SW 1271 (cell line): ENCODE measurements around the gene BTBD9.
A peak's percentile ranks its signal among the peaks of the same experiment; 100 is the strongest.

Experiments used
- DNase-seq, 2 experiments: peaks; one replicate each; lab custom pipeline; 2025; lab: John Stamatoyannopoulos, UW

BTBD9 gene

DNA sequence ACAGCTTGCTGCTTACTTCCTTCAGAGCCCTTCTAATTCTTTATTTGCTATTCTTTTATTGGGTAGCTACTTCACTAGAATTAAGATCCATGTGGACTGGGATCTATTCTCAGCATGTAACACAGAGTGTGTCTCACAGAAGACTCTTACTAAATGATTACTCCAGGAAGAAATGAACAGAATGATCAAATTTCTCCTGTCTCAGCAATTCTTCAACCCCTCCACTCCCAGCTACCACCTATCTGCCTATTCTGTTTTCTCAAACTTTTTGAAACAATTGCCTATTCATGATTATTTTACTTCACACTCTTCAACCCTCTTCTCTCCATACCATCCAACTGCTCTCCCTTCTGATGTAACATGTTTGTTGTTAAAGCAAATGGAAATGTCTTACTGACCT is 132.6 kb downstream of the BTBD9 start:
- no peak for DNase-seq

DNA sequence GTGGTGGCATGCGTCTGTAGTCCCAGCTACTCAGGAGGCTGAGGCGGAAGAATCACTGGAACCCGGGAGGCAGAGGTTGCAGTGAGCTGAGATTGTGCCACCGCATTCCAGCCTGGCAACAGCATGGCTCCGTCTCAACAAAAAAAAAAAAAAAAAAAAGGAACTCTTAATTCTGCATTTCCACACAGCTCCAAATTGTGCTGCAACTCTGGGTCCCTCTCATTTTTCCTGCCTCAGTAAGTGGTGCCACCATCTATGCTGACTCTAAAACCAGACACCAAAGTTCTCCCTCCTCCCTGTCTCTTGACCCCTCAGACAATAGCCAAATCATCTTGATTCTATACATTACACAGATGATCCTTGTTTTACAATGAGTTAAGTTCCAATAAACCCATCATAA is 133.9 kb downstream of the BTBD9 start:
- DNase-seq, result no peak

DNA sequence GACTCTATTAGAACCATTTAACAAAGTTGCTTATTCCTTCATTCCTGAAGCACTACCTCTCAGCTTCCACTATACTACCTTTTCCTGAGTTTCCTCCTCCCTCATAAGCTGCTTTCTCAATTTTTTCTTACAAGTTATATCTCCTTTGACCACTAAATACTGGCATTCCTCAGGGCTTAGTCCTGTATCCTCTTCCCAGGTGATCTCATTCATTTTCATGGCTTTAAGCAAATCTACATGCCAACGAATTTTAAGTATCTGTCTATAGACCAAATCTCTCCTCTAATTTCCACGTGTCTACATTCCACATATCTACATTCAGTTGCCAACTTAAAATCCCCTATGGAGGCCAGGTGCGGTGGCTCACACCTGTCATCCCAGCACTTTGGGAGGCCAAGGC is 134.7 kb downstream of the BTBD9 start:
- no peak for DNase-seq

DNA sequence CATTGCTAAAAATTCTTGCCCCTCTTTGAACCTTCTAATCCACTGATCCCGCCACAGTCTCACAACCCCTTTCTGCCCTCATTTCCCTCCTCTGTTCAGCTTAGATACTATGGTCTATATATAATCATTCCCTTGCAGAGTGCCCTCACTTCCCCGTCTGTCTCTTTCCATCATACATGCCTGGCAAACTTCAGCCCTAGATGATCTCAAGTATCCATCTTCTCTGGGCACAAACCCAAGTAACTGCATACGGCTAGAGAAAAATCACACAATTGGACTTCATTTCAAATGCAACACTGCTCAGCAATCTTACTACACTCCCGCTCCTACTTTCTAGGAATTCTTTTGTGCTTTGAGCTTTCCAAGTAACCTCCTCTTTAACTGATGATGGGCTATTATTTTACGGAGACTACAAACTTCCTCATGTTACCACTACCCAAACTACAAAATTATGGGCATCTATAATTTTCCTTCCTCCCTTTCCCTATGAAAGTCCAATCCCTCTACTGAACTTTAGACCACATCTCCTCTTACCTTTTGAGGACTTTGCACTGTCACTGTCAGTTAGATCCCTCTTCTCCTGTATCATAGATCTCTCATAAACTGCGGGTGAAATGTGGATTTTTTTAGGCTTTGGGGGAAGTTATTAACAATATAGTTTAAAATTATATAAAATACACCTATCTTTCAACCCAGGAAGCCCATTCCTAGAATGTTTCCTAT is 135.6 kb downstream of the BTBD9 start:
- no peak for DNase-seq

DNA sequence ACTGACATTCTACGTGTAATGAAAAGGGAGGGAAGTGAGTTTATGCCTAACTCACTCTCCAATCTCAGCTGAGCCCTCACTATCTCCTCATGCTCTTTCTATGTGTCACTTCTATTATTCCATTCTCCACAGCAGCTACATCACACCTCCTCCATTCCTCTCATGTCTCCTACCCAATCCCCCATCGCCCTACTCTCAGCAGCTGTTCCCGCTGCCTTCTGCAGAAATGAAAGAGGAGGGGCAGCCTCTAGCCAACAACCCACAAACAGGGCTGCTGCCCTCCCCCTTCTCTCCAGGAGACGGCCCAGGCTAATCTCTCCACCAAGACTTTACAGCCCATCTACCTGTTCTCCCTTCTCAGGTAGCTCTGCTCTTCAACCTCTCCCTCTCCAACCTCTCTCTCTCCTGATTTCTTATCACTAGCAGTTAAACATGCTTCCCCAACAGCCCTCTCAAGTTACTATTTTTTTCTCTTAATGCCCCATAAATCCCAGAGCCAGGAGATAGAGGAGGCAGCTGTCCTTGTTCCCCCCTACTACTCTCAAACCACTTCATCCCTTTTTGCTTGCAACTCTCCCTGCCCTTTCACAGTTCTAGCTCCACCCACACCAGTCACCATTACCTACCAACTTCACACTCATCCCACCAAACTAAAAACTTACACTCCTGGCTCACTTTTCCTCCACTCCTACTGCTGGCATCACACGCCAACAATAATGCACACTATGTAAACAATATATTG is 136.5 kb downstream of the BTBD9 start:
- DNase-seq, result no peak

DNA sequence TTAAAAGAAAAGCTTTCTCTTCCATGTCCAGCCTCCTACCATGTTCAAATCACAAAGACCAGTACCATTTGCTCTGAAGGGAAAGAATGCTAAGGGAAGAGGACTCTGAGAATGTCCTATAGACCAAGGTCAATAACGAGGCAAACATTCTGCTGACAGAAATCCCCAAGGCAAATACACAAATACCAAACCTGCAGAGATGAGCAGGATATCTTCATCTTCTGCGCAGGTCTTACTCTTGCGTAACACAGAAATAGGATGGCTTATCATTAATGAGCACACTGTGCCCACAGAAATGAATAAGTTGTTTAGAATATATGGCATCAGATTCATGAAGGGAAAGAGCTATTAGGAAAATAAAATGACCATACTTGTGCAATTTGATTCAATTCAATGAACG is 137.3 kb downstream of the BTBD9 start:
- DNase-seq, result no peak

DNA sequence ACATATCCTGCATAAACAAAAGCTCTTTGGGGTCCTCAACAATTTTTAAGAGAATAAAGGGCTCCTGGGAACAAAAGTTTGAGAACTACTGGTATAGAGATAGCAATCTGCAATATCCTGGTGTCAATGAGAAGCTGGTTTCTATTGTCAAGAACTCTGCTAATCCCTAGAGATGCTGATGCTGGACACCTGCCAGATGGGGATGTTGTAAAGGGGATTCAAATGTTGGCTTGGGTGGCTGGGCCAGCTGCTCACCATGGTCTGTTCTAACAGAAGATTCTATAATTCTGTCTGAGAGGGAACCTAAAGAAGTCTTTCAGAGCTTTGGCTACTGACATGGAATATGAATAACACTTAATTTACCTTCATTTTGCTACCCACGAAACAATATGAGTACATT is 137.8 kb downstream of the BTBD9 start:
- no peak for DNase-seq

DNA sequence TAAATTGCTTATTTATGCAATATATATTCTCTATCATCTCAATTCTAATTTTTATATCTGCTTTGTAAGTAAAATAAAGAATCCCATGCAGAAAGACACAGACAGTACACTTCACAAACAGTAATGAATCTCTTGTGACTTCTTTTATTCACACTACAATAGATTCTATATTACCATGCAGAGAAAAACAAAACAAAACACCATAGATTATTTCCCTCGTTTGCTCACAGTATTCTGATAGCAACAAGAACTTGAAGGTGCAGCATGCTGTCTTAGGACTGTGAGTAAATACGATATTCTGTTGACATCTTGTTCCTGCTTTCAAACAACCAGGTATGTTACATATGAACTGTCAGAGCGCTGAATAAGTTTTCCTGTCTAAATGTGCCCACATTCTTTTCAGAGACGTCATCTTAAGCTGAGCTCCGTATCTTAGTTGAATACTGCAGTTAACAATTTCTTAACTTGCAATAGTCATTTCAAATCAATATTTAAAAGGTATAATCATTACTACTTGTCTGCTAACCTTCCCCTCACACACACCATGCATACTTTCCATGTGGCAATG is 140.1 kb downstream of the BTBD9 start:
- DNase-seq, result no peak

DNA sequence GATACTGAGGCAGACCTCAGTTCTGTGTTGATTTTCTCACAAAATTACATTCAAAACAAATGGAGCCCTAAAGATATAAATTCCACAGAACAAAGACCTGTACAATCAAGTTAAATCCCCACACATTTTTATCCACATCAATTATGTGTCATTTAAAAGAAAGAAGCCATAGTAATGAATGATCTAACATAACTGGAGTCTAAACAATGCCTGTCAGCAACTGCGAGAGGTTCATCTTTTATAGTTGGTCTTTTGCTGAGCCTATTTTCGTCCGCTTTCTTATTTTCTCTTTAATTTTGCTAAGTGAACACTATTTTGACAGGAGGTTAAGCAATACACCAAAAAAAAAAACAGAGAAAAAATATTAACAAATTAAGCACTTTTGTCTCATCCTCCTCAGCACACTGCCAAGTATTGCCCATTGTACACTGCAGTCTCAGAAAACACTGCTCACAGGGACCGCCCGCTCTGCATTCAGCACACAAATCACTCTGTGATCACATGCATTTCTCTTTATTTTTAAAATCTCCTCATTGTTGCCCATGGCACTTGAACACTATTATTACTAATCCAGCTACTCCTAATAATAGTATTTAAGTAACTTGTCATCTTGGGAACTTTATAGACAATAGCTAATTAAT is 140.8 kb downstream of the BTBD9 start:
- DNase-seq, result no peak

DNA sequence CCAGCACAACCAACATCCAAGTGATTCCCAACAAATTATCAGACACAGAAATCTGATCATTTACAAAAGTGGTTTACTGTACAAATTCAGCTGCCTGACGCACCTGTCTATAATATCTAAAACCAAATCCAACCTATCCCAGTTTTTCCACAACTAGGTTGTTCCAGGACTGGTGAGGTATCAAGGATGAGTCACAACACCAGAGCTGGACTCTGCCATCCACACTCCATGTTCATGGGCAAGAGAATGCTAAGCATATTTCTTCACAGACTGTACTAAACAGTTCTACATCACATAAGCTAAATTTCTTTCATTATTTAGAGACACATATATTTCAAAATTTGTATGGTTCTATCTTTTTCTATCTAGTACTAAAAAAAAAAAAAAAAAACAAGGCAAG is 141.6 kb downstream of the BTBD9 start:
- DNase-seq, result no peak

DNA sequence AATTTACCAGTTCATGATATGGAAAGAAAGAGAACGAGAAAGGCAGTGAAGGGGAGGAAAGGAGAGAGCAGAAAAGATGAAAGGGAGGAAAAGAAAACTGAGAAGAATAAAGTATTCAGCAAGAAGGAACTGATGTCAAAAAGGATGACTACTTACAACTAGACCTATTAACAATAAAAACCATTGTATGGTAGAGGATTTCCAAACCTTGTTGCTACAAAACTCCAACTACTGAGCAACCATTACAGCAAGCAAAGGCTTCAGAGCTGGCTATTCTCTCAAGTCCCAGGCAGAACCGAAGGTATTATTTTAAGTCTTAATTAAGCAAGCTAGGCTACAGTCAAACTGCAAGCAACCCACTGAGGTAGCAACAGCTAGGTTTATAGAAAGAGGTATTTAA is 142.2 kb downstream of the BTBD9 start:
- DNase-seq, result no peak

DNA sequence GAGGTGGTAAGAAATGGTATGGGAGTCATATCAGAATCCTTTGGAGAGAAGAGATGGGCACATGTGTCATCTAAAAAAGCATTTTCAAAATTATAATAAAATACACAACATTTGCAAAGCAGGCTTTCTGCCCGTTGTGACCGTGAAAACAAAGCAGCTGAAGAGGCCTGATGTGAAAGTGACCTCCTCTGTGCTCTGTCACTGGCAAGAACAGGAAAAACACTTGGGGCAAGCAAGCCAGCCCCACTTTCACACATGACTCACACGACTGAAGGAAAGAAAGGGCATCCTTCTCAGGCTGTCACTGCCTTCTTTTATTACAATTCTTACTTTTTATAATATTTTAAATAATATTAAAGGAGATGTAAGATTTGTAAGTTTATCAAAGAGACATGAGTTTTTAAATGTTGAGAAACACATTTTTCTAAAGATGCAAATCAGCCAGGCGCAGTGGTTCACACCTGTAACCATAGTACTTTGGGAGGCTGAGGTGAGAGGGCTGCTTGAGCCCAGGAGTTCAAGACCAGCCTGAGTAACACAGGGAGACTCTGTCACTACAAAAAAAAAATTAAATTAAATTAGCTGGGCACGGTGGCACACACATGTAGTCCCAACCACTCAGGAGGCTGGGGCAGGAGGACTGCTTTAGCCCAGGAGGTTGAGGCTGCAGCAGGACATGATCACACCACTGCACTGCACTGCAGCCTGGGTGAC is 143.7 kb downstream of the BTBD9 start:
- no peak for DNase-seq

DNA sequence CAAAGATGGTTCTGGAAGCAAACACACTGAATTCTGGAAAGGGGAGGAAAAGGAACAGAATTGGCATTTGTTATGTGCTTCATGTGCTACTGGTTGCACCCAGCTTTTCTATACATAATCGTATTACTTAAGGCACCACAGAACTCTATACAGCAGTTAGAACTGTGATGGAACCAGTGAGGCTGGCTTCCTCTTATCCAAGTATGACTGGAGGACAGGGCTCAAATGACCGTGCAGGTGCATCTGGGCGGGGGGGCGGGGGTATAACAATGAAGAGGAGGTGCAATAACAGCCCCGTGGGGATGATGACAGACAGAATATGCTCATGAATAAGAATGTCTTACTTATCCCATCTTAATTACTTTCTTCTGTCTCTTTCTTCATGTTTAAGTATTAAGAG is 144.2 kb downstream of the BTBD9 start:
- DNase-seq, result no peak

DNA sequence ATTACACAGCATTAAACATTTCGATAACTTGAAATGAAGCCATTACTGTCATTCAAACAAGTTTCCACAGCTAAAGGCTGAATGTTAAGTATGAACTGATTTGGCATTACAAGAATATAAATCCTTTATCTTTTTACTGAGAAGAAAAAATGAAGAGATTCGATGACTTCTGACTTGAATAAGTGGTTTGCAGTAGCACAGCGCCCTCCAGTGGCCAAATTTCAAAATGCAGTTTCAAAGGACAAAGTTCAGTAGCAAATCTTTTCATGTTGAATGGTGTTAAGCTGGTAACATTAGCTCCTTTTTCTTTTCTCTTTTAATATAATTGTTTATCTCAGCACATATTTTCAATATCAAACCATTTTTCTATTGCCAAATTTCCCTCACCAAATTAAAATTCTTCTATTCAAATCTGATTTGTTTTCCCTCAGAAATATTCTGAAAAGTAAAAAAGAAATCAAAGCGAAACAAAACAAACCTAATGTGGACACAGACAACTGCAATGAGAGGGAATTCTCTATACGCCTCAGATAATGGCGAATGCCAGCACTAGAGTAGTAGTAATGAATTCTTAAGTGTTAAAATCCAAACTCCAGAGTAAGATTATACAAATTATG is 145.7 kb downstream of the BTBD9 start:
- peak; percentile 1 to 52 for DNase-seq

DNA sequence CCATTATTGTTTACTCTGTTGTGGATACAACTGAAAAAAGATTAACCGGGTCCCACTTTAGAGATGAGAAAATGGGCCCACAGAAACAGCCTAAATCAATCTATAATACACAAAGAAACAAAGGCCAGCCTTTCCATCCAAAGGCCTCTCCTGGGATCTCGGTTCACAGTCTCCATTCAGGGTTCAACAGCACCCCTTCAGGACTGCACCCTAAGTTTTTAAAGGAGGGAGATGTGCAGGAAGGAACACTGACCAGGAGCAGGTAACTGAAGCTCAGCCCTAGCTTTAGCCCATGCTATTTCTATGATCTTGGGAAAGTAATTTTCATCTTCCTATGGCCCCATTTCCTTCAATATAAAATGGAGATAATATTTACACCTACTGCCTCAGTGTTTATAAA is 147.7 kb downstream of the BTBD9 start:
- no peak for DNase-seq

DNA sequence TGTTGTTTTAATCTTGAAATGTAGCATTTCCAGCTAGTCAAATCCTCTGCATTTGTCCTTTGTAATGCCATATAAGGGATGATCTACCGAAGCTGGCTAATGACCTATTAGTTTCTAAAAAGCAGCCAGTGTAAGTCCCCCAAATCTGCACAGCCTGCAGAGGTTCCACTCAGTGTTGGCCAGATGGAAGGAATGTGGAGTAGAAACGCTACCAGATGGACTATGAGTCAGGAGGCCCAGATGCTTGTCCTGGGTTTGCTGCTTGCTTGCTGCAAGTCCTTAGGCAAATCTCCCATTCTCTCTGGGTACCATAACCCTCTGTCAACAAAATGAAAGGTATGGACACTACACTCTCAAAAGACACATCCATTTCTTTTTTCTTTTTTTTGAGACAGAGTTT is 149.8 kb downstream of the BTBD9 start:
- no peak for DNase-seq

DNA sequence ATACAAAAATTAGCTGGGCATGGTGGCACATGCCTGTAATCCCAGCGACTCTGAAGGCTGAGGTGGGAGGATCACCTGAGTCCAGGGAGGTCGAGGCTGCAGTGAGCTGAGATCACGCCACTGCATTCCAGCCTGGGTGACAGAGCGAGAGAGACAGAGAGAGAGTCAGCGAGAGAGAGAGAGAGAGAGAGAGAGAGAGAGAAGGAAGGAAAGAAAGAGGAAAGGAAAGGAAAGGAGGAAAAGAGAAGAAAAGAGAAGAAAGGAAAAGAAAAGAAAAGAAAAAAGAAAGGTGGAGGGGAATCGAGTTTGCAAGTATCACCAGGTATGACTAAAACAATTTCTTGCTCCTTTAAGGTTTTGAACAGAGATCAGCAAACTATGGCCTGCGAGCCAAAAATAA is 152.3 kb downstream of the BTBD9 start:
- no peak for DNase-seq

DNA sequence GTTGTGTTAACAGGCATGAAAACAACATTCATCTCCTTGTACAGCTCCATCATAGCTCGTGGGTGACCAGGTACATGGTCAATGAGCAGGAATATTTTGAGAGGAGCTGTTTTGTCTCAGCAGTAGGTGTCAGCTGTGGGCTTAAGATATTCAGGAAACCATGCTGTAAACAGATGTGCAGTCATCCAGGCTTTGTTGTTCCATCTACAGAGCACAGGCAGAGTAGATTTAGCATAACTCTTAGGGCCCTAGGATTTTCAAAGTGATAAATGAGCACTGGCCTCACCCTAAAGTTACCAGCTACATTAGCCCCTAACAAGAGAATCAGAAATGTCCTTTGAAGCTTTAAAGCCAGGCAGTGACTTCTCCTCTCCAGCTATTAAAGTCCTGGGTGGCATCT is 154.2 kb downstream of the BTBD9 start:
- DNase-seq, result no peak

DNA sequence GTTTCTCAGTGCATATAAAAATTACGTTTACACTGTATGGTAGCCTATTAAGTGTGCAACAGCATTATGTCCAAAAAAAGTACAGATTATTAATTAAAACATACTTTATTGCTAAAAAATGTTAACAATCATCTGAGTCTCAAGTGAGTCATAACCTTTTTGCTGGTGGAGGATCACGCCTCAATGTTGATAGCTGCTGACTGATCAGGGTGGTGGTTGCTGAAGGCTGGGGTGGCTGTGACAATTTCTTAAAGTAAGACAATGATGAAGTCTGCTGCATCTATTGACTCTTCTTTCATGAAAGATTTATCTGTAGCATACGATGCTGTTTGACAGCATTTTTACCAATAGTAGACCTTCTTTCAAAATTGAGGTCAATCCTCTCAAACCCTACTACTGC is 155.1 kb downstream of the BTBD9 start:
- DNase-seq, result no peak

DNA sequence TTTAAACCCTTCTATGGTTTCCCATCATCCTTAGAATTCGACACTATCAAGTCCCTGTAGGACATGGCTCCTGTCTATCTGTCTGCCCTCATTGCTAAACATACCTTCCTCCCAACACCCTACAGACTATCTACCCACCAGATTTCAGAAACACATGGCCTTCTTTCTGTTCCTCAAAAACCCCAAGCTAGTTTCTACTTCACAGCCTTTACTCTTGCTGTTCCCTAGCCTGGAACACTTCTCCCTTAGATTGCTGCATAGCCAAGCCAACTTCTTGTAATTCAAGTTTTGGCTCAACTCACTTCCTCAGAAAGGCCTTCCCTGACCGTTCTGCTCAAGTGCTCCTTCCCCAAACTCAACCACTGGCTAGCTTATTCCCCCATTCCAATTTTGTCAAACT is 156.2 kb downstream of the BTBD9 start:
- no peak for DNase-seq

DNA sequence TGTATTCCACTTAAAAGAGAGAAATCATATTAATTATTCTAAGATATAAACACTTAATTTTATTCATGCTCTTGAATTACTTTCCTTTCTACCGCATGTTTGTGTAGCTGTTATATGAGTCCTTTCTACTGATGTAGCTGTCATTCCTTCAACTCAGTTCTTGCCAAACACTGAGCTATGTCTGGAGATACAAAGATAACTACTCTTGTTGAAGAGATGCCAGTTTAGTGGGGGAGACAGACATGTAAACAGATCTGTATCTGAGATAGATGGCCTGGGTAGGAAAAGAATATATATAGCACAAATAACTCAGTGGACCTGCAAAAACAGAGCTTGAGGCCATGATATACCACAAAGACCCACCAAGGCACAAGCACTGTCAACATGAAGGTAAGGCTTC is 157.3 kb downstream of the BTBD9 start:
- no peak for DNase-seq

DNA sequence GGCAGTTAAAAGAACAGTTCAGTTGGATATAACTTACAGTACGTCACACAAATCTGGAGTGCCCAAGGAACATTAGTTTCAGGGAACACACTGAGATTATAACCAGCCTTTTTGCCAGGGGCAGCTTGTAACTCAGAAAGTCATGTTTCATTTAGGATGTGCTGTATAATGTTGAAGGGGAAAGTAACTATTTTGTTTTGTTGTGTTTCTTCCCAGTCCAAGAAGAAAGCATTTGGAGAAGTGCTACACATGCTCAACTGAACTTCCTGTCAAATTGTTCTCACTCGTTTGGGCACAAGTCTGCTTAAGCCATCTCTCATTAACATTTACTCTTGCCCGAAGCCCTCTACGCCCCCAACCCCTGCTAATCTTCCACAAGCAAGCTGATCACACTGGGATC is 157.9 kb downstream of the BTBD9 start:
- no peak for DNase-seq
